ENCODE measurements around the gene IP6K3.

IP6K3 gene

DNA sequence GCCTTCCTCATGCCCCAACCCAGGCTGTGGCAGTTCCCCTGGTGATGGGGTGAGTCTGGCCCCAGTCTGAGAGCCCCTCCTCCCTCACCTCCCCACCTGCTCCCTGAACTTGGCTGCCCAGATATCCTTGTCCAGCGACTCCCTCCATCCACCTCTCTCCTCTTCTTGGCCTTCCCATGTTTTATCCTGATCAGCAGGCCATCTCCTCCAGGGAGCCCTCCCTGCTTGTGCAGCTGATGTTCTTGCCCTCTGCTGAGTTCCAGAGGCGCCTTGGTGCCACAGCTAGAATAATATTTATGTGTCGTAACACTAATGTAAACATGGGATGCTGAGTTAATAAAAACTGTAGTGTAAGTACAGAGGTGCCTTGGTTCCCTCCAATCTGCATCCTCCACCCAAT is 10.4 kb upstream of the IP6K3 start:
- Histone ChIP-seq H3K27me3 (ENCODE audit: control insufficient read depth, low read length) (peaks cover 6% of the 10 kb centered on the region; the same call in 1 of the 2 replicates), H3K27ac (ENCODE audit: low read depth, low read length) (no peak overlapping the region), H4K20me1 (ENCODE audit: control insufficient read depth, insufficient read depth, low read depth, low read length) (no peaks in the 10 kb centered on the region), H3K9me3 (ENCODE audit: control insufficient read depth, insufficient read depth, low read length) (no peaks in the 10 kb centered on the region), H3K36me3 (ENCODE audit: control insufficient read depth, low read length) (no peaks in the 10 kb centered on the region), H3K4me1 (ENCODE audit: control insufficient read depth, low read length) (peaks cover 14% of the 10 kb centered on the region), H3K79me2 (ENCODE audit: control insufficient read depth, low read length) (no peaks in the 10 kb centered on the region), H3F3A (ENCODE audit: control insufficient read depth, insufficient read depth) (no peaks in the 10 kb centered on the region), H3K4me2 (ENCODE audit: low read length) (no peak overlapping the region), H3K4me3 (ENCODE audit: low read length) (no peak overlapping the region), H3K9me2 (replicated peaks; ENCODE audit: control insufficient read depth, low read length) (no peaks in the 10 kb centered on the region)
- TF ChIP-seq EZH2phosphoT487 (IDR thresholded peaks at IDR 0.05; ENCODE audit: borderline replicate concordance, low read length): no peak
- TF ChIP-seq, protein P1, sequence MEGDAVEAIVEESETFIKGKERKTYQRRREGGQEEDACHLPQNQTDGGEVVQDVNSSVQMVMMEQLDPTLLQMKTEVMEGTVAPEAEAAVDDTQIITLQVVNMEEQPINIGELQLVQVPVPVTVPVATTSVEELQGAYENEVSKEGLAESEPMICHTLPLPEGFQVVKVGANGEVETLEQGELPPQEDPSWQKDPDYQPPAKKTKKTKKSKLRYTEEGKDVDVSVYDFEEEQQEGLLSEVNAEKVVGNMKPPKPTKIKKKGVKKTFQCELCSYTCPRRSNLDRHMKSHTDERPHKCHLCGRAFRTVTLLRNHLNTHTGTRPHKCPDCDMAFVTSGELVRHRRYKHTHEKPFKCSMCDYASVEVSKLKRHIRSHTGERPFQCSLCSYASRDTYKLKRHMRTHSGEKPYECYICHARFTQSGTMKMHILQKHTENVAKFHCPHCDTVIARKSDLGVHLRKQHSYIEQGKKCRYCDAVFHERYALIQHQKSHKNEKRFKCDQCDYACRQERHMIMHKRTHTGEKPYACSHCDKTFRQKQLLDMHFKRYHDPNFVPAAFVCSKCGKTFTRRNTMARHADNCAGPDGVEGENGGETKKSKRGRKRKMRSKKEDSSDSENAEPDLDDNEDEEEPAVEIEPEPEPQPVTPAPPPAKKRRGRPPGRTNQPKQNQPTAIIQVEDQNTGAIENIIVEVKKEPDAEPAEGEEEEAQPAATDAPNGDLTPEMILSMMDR (IDR thresholded peaks at IDR 0.05; ENCODE audit: low read depth, low read length, poor library complexity, severe bottlenecking): no peak

DNA sequence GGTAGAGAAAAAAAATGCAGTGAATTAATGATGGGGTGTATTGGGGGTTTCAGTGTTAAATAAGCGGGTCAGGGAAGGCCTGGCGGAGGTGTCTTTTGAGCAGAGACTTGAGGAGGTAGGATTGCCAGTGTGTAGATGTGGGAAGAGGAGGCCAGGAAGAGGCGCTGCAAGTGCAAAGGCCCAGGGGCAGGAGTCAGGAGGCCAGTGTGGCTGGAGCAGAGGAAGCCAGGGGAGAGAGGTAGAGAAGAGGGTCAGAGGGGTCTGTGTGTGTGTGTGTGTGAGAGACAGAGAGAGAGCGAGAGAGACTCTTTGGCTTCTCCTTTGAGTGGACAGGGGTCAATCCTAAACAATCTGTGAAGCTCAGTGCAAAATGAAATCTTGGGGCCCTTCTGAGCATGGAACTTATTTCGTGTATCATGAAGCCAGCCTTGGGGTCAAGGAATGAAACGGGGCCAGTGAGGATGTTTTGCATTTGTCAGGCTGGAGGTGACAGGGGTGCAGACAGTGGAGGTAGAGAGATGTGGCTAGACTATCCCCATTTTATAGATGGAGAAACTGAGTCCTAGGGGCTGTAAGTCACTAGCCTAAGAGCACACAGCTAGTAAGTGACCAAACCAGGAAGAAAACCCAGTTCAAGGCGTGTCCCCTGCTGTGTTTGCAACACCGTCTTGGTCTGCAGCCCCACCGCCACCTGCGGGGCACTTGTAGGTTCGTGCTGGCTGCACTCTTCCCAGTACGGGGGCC is 9.7 kb upstream of the IP6K3 start:
- no peaks in the 10 kb centered on the region for H3K9me3 ChIP-seq (ENCODE audit: control insufficient read depth, insufficient read depth, low read length)

DNA sequence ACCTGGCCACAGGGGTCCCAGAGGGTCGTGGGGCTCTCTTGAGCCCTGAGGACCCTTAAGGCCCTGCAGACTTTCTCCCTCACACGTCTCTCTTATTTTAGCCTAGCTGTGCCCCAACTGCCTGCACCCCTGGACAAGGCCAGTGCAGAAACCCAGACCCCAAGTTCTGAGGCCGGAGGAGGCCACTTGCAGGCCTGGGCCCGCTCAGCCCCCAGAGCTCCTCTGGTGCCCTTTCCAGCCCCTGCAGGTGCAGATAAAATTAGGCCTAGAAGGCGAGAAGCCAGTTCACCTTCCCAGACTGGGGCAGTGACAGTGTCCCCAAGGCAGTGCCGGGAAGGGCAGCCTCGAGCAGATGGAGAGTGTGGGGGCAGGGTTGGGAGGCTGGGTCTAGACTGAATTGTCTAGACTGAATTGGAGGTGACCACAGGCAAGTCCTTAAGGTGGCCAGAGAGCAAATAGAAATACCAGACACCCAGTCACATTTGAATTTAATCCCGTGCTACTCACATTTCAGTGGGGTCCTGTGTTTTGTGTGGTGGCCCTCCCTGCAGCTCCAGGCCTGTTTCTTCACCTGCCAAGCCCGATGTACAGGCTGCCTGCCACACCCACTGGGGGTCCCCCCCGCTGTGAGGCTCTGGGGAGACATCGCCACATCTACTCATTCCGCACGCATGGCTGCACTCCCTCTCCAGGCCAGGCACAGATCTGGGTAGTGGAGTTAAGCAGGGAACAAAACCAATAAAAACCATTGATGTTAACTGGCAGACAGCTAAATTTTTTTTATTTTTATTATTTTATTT is 8.6 kb upstream of the IP6K3 start:
- no peaks in the 10 kb centered on the region for H3K9me3 ChIP-seq (ENCODE audit: control insufficient read depth, insufficient read depth, low read length)
- no peaks in the 10 kb centered on the region for H3F3A ChIP-seq (ENCODE audit: control insufficient read depth, insufficient read depth)
- H3K79me2 ChIP-seq (ENCODE audit: control insufficient read depth, low read length): no peaks in the 10 kb centered on the region
- no peak for TF ChIP-seq EZH2phosphoT487 (IDR thresholded peaks at IDR 0.05; ENCODE audit: borderline replicate concordance, low read length)
- TF ChIP-seq, protein P1 (IDR thresholded peaks at IDR 0.05; ENCODE audit: low read depth, low read length, poor library complexity, severe bottlenecking): no peak
- H3K4me3 ChIP-seq (ENCODE audit: low read length): no peak overlapping the region
- H4K20me1 ChIP-seq (ENCODE audit: control insufficient read depth, insufficient read depth, low read depth, low read length): no peaks in the 10 kb centered on the region
- no peak overlapping the region for H3K27ac ChIP-seq (ENCODE audit: low read depth, low read length)
- no peak overlapping the region for H3K4me2 ChIP-seq (ENCODE audit: low read length)
- H3K36me3 ChIP-seq (ENCODE audit: control insufficient read depth, low read length): no peaks in the 10 kb centered on the region
- no peaks in the 10 kb centered on the region for H3K9me2 ChIP-seq (replicated peaks; ENCODE audit: control insufficient read depth, low read length)
- H3K4me1 ChIP-seq (ENCODE audit: control insufficient read depth, low read length): peaks cover 7% of the 10 kb centered on the region
- H3K27me3 ChIP-seq (ENCODE audit: control insufficient read depth, low read length): peaks cover 11% of the 10 kb centered on the region; the same call in 1 of the 2 replicates

More for the DNA sequence above, 9.7 kb upstream of the IP6K3 start:
- Histone ChIP-seq H3K27me3 (ENCODE audit: control insufficient read depth, low read length) (peaks cover 6% of the 10 kb centered on the region; the same call in 1 of the 2 replicates), H3K4me1 (ENCODE audit: control insufficient read depth, low read length) (peaks cover 14% of the 10 kb centered on the region), H3K4me3 (ENCODE audit: low read length) (no peak overlapping the region), H3K36me3 (ENCODE audit: control insufficient read depth, low read length) (no peaks in the 10 kb centered on the region), H4K20me1 (ENCODE audit: control insufficient read depth, insufficient read depth, low read depth, low read length) (no peaks in the 10 kb centered on the region), H3K27ac (ENCODE audit: low read depth, low read length) (no peak overlapping the region), H3K4me2 (ENCODE audit: low read length) (no peak overlapping the region), H3K9me2 (replicated peaks; ENCODE audit: control insufficient read depth, low read length) (no peaks in the 10 kb centered on the region), H3F3A (ENCODE audit: control insufficient read depth, insufficient read depth) (no peaks in the 10 kb centered on the region), H3K79me2 (ENCODE audit: control insufficient read depth, low read length) (no peaks in the 10 kb centered on the region)
- no peak for TF ChIP-seq EZH2phosphoT487 (IDR thresholded peaks at IDR 0.05; ENCODE audit: borderline replicate concordance, low read length)
- TF ChIP-seq, protein P1 (IDR thresholded peaks at IDR 0.05; ENCODE audit: low read depth, low read length, poor library complexity, severe bottlenecking): no peak

Measured in DOHH2 (cell line).